Peyer's patch (tissue), 4 donors: ENCODE measurements around the gene RNU5D-1.

Experiments used
- POLR2A ChIP-seq, 2 donors: fragments of 450-650 bp; IDR thresholded peaks; one replicate each; pipeline ENCODE4 v1.5.1; 2017; ENCODE audit warnings: antibody characterized with exemption in 2 of 2, mild to moderate bottlenecking in 2 of 2, moderate library complexity in 2 of 2
- TF ChIP-seq, protein P1 (sequence below), 6 experiments: fragments of 450-650 bp in 4 of 6; fragments of 200-600 bp in 2 of 6; sonication (generic) in 1 of 6; IDR thresholded peaks; one replicate each; pipeline ENCODE4 v1.5.1; 2017 to 2019; ENCODE audit warnings: antibody characterized with exemption in 6 of 6, mild to moderate bottlenecking in 3 of 6, moderate library complexity in 1 of 6

DNA sequence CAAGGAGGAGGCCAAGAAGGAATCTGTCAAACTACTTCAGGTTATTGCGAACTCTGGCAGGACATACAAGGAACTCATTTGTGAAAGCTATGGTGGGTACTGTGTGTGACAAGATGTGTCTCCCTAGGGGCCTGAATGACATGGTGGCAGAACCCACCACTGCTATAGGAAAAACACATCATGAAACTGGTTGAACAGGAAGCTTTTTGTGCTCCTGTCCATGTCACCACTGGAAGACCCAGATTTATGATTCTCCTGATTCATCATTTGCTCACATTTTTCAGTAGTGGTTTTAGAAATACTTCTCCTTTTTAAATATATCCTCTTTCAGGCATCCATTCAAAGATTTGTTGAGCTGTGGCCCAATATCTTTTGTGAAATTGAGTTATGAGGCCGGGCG, 32.8 kb downstream of the RNU5D-1 start:
- TF ChIP-seq, protein P1, sequence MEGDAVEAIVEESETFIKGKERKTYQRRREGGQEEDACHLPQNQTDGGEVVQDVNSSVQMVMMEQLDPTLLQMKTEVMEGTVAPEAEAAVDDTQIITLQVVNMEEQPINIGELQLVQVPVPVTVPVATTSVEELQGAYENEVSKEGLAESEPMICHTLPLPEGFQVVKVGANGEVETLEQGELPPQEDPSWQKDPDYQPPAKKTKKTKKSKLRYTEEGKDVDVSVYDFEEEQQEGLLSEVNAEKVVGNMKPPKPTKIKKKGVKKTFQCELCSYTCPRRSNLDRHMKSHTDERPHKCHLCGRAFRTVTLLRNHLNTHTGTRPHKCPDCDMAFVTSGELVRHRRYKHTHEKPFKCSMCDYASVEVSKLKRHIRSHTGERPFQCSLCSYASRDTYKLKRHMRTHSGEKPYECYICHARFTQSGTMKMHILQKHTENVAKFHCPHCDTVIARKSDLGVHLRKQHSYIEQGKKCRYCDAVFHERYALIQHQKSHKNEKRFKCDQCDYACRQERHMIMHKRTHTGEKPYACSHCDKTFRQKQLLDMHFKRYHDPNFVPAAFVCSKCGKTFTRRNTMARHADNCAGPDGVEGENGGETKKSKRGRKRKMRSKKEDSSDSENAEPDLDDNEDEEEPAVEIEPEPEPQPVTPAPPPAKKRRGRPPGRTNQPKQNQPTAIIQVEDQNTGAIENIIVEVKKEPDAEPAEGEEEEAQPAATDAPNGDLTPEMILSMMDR (IDR thresholded peaks at IDR 0.05), result no peak
- TF ChIP-seq POLR2A (IDR thresholded peaks at IDR 0.05), result no peak
